NCI-H345 (cell line): Measurements from ENCODE around the gene PGAP3.
A peak's percentile ranks its signal among the peaks of the same experiment; 100 is the strongest.

Experiments used
- DNase-seq: peaks from one replicate; lab custom pipeline; 2025; lab: John Stamatoyannopoulos, UW

The PGAP3 gene

DNA sequence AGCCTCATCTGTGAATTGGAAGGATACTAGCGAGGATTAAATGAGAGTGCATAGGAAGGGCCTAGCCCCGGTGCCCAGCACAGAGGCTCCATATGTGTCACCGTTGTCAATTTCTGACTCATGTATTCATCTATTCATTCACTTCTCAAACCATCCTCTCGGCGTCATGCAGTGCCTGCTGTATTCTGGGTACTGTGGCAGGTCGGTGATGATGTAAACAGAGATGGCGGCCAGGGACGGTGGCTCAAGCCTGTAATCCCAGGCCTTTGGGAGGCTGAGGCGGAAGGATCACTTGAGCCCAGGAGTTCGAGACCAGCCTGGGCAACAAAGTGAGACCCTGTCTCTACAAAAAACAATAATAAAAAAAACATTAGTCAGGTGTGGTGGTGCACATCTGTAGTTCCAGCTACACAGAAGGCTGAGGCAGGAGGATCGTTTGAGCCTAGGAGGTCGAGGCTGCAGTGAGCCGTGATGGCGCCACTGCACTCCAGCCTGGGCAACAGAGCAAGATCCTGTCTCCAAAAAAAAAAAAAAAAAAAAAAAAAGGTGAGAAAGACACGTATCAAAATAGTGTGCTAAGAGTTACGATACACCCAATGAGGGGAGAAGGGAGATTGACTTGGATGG lies 65.4 kb downstream of the PGAP3 start:
- no peak for DNase-seq

DNA sequence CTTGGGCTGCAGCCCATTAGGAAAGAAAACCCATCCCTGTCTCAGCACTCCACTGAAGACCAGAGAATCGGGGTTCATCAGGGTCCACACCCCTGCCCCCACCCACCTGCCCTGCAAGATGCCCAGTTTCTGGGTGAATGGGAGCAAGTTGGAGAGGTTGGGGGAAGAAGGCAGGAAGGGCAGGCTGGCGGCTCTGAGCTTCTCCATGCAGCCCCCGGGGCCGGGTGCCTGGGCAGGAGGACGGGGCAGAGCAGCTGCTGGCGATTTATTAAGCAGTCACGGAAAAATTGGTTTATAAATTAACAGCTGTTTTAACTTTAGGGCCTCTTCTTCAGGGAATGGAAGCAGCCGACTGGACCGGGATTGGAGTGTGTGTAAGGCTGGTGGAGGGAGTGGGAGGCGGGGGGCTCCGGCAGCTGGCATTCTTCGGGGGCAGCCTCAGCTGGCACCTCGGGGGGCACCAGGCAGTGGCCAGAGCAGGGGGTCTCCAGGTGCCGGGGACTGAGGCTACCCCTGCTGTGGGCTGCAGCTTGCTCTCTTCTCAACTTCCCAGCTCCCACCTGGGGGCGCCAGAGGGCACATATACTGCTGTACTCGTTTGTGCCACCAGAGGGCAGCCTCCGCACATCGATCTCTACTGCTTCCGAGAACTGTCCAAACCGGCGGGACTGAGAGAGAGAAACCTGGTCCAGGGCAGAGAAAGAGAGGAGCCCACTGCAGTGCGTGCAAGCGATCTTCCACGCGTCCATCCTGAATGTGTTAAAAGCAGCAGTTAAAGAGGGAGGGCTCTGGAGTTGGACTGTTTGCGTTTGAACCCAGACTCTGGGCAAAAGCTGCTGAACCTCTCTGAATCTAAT lies 66.1 kb downstream of the PGAP3 start:
- DNase-seq = peak; percentile 85
